GM19035 (cell line): ENCODE data around the gene ZNF827.
A peak's percentile ranks its signal among the peaks of the same experiment; 100 is the strongest.

ENCODE experiments used
- ATAC-seq: cut with Tn5 transposase; IDR thresholded peaks from one replicate; pipeline ENCODE4 v1.9.1; 2021; ENCODE audit not compliant: unreplicated experiment

ZNF827 gene

GRCh38 chr4:145895056-145895455 is 43.6 kb downstream of the ZNF827 start:
- ATAC-seq: no peak

- no peak for ATAC-seq
Measured at GRCh38 chr4:145891958-145892357, 46.7 kb downstream of the ZNF827 start.

- ATAC-seq: no peak
Measured at GRCh38 chr4:145890689-145891088, 47.9 kb downstream of the ZNF827 start.

GRCh38 chr4:145888393-145888792 is 50.2 kb downstream of the ZNF827 start:
- ATAC-seq: no peak

- ATAC-seq: no peak
Measured at GRCh38 chr4:145887241-145887991, 51.2 kb downstream of the ZNF827 start.

GRCh38 chr4:145886871-145887240 is 51.8 kb downstream of the ZNF827 start:
- ATAC-seq: no peak

GRCh38 chr4:145885666-145886065 is 53.0 kb downstream of the ZNF827 start:
- ATAC-seq: no peak

- no peak for ATAC-seq
Measured at GRCh38 chr4:145884775-145885174, 53.8 kb downstream of the ZNF827 start.

GRCh38 chr4:145883101-145883694 is 55.4 kb downstream of the ZNF827 start:
- ATAC-seq: no peak

- ATAC-seq: no peak
Measured at GRCh38 chr4:145882604-145883003, 56.0 kb downstream of the ZNF827 start.

GRCh38 chr4:145881989-145882388 is 56.6 kb downstream of the ZNF827 start:
- no peak for ATAC-seq

GRCh38 chr4:145881576-145881975 is 57.0 kb downstream of the ZNF827 start:
- peak; percentile 42 for ATAC-seq

- no peak for ATAC-seq
Measured at GRCh38 chr4:145880355-145880960, 58.2 kb downstream of the ZNF827 start.

GRCh38 chr4:145879598-145879997 is 59.0 kb downstream of the ZNF827 start:
- ATAC-seq: no peak

GRCh38 chr4:145878501-145879435 is 59.9 kb downstream of the ZNF827 start:
- no peak for ATAC-seq

GRCh38 chr4:145876531-145877180 is 62.0 kb downstream of the ZNF827 start:
- no peak for ATAC-seq

- ATAC-seq: no peak
Measured at GRCh38 chr4:145873901-145874300, 64.7 kb downstream of the ZNF827 start.

GRCh38 chr4:145871209-145871608 is 67.4 kb downstream of the ZNF827 start:
- no peak for ATAC-seq

- ATAC-seq: peak; percentile 44
Measured at GRCh38 chr4:145870155-145871020, 68.2 kb downstream of the ZNF827 start.
